IPS-18c (cell line): ENCODE measurements around the gene METTL25.

Source experiments
- H3K4me3 ChIP-seq: 2 replicates; pipeline ENCODE4 v1.7.0; 2013; ENCODE audit warnings: low read depth, mild to moderate bottlenecking, low read length, moderate library complexity; ENCODE audit not compliant: insufficient read depth
- H3K9me3 ChIP-seq: one replicate; pipeline ENCODE4 v1.6.1; 2013; ENCODE audit warnings: mild to moderate bottlenecking, low read length, moderate library complexity; ENCODE audit not compliant: control insufficient read depth, insufficient read depth

Gene METTL25

DNA sequence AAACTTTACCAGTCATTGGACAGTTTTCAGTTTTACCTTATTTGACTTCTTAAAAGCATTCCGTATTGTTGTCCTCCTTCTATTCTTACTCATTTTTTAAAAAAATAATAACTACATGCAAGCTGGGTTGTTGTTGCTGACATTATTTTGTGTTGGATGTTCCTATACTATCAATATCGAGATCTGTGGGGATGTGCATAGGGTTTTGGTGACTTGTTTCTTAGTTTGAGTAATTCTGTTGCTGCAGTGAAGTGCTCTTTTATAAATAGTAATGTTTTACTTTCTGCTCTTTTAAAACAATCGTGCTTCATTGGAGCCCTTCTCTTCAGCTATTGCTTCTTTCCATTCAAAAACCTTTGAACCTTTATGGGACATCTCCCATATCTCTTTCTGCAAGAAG, 79.4 kb downstream of the METTL25 start:
- Histone ChIP-seq H3K9me3 (no peaks in the 10 kb centered on the region), H3K4me3 (no peak overlapping the region)

GRCh38 chr12:82438356-82438755, 80.0 kb downstream of the METTL25 start:
- Histone ChIP-seq H3K4me3 (no peak overlapping the region), H3K9me3 (no peaks in the 10 kb centered on the region)

DNA sequence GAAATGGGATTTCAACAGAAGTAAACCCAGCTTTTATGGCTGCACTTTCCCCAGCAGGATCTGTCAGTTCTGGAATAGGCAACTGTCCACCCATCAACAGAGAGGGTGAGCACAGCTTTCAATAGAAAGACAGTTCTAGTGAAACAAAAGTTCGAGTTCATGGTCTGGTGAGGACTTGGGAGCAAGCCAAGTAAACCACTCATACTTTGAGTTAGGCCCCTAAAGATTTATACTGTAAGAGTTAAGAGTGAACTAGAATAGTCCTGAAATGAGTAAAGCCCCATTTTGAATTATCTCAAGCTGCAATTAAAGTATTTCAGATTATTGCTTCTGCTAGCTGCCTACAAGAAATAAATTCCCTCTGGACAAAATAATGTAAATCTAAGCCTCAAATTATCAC, 82.6 kb downstream of the METTL25 start:
- H3K4me3 ChIP-seq, result no peak overlapping the region
- H3K9me3 ChIP-seq, result no peaks in the 10 kb centered on the region

GRCh38 chr12:82448911-82449578, 90.7 kb downstream of the METTL25 start:
- H3K4me3 ChIP-seq, result no peak overlapping the region
- no peaks in the 10 kb centered on the region for H3K9me3 ChIP-seq

DNA sequence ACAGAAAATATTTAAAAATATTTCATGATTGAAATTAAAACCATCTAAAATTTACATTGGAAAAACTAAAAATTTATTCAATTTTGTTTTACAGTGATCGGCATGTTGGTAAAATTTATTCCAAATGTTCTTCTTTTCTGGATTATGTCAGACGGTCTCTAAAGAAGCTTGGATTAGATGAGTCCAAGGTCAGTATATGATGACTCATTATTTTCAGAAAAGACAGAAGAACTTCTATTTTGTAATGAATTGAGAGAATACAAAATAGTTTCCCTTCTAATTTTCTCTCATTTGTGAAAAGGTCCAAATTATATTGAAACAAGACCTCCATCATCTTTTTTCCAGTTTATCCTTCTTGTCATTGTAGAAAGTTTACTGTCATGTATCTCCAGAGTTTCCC, 98.3 kb downstream of the METTL25 start:
- no peaks in the 10 kb centered on the region for H3K9me3 ChIP-seq
- no peak overlapping the region for H3K4me3 ChIP-seq

- no peaks in the 10 kb centered on the region for H3K9me3 ChIP-seq
- no peak overlapping the region for H3K4me3 ChIP-seq
Measured at GRCh38 chr12:82458101-82458500, 99.8 kb downstream of the METTL25 start.

DNA sequence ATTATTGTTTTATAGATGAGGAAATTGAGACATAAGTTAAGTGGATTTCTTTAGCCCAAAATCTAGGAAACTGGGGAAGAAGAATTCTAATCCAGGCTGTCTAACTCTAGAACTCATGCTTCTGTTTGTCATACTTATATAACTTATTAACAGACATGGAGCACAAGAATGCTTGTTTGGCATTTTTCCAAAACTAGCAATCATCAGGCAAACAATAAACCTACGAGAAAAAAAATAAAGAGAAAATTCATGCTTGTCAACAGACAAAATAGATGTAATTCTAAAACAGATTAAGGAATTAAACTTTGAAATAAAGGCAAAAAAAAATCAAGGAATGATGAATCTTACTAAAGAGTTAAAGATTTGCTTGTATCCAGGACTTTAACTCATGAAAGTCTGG, 103.1 kb downstream of the METTL25 start:
- no peak overlapping the region for H3K4me3 ChIP-seq
- H3K9me3 ChIP-seq, result no peaks in the 10 kb centered on the region

GRCh38 chr12:82461836-82462235, 103.5 kb downstream of the METTL25 start:
- no peaks in the 10 kb centered on the region for H3K9me3 ChIP-seq
- H3K4me3 ChIP-seq, result no peak overlapping the region

GRCh38 chr12:82468563-82468962, 110.2 kb downstream of the METTL25 start:
- Histone ChIP-seq H3K4me3 (no peak overlapping the region), H3K9me3 (no peaks in the 10 kb centered on the region)

DNA sequence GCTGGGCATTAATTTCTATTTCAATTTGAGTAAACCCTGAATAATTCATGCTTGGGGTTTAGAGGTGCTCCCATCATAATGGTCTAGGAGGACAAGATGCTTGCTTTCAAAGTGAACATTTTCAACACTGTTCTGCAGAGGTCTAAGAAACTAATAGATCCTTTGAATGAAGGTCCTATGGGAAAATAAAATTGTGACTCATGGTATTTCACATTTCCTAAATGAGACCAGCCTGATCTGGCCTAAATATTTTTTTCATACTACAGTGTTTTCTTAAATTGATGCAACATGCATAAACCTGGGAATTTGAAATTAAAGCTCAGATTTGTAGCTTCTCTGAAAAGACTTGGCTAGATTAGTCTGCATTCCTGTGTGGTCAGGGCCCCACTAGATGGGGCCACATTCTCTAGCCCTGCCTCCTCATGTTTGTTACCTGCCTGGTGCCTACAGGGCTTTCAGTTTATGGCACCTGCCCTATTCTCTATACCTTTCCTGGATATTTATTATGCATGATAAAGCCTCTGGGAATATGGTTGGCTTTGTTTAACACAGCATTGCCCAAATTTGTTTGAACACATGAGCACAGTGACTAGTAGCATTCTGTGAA, 112.7 kb downstream of the METTL25 start:
- H3K4me3 ChIP-seq, result no peak overlapping the region

GRCh38 chr12:82473111-82473754, 114.9 kb downstream of the METTL25 start:
- no peak overlapping the region for H3K4me3 ChIP-seq
- H3K9me3 ChIP-seq, result no peaks in the 10 kb centered on the region

More for the DNA sequence above, 112.7 kb downstream of the METTL25 start:
- no peaks in the 10 kb centered on the region for H3K9me3 ChIP-seq

GRCh38 chr12:82474181-82474797, 116.0 kb downstream of the METTL25 start:
- H3K4me3 ChIP-seq, result no peak overlapping the region

GRCh38 chr12:82474798-82475184, 116.5 kb downstream of the METTL25 start:
- H3K4me3 ChIP-seq, result no peak overlapping the region
- no peaks in the 10 kb centered on the region for H3K9me3 ChIP-seq

More at GRCh38 chr12:82474181-82474797, 116.0 kb downstream of the METTL25 start:
- H3K9me3 ChIP-seq, result no peaks in the 10 kb centered on the region

GRCh38 chr12:82475211-82475610, 116.9 kb downstream of the METTL25 start:
- Histone ChIP-seq H3K4me3 (no peak overlapping the region), H3K9me3 (no peaks in the 10 kb centered on the region)

DNA sequence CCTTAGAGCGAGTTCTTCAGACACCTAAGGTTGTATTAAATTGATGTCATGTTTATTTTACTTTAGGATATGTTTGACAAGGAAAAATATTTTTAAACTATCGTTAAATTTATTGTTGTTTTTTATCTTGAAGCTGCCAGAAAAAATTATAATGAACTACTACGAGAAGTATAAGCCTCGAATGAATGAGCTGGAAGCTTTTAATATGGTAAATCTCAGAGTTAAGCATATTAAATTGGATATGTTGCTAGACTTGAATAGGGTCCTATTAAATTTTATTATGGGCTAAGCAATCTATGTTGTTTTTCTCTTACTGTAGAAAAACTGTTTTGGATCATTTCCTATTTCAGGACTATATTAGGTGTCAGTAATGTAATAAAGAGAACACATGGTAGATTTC, 118.2 kb downstream of the METTL25 start:
- Histone ChIP-seq H3K9me3 (no peaks in the 10 kb centered on the region), H3K4me3 (no peak overlapping the region)

DNA sequence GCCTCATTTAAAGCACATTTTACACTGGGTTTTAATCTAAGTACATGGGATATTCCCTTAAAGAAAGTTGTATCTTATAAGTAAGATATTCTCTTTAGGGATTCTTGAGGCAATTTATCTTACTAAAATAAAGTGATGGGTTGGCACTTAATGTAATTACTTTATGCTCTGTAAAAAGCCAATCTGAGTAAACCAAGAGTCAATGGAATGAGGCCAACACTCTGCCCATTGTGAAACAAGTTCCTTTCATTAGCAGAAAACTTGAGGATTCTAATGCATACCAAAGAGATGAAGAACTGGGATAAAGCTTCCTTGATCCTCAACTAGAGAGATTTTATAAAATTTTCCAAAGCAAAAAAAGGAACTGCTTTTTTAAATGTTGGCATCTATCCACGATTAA, 121.2 kb downstream of the METTL25 start:
- Histone ChIP-seq H3K9me3 (no peaks in the 10 kb centered on the region), H3K4me3 (no peak overlapping the region)

GRCh38 chr12:82480606-82481005, 122.3 kb downstream of the METTL25 start:
- no peak overlapping the region for H3K4me3 ChIP-seq
- H3K9me3 ChIP-seq, result peaks cover 2% of the 10 kb centered on the region

GRCh38 chr12:82481954-82482353, 123.6 kb downstream of the METTL25 start:
- H3K9me3 ChIP-seq, result peaks cover 2% of the 10 kb centered on the region
- H3K4me3 ChIP-seq, result no peak overlapping the region
